HUDEP-2 (cell line): Measurements from ENCODE around the gene PPIP5K1.
A peak's percentile ranks its signal among the peaks of the same experiment; 100 is the strongest.

Source experiments
- DNase-seq, 76 experiments: peaks; one replicate each; lab custom pipeline; 2025; ENCODE audit not compliant: unreplicated experiment in 76 of 76; lab: John Stamatoyannopoulos, UW

Gene PPIP5K1

GRCh38 chr15:43492673-43493601 lies 97.1 kb downstream of the PPIP5K1 start, which contains the start of gene TP53BP1:
Gene TP53BP1 (minus strand): TSS chr15:43493156. CDS start chr15:43493043, 113 bp downstream.
- DNase-seq = peak in 74 of 76 experiments; percentile 22 to 93 (median 82)

DNA sequence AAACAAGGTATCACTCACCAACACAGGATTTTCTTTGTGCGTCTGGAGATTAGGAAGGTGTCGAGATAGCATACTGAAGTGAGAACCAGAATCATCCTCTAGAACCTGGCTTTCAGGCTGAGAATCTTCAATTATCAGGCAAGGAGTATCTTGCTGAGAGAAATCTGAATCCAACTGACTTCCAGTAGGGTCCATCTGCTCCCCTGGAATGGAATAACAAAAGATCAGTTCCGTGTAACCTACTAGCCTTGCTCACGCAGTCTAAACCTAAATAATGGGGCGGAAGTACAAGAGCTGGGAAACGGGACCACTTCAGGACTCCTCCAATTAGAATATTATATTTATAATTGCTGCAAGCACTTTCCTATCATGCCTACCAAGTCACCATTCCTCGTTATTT lies 97.7 kb downstream of the PPIP5K1 start:
- DNase-seq = no peak

DNA sequence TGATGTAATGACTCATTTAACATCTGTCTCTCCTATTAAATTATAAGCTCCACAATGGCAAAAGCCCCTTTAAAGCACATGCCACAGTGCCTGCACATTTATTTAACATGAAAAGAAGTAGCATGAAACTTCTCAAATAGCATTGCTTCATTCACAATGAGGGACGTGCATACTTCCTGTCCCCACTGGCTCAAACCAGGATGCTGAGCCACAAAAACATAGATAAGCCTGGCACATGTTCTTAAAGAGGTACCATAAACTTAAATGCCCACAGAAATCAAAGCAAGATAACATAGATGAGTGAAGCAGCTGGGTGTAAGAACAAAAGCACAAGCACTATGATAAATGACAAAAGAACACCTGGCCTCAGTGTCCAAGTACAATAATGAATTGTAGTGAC lies 100.8 kb downstream of the PPIP5K1 start:
- DNase-seq = peak in 1 of 76 experiments; percentile 5

- no peak for DNase-seq
These were observed 101.2 kb downstream of the PPIP5K1 start for GRCh38 chr15:43488790-43489189.

DNA sequence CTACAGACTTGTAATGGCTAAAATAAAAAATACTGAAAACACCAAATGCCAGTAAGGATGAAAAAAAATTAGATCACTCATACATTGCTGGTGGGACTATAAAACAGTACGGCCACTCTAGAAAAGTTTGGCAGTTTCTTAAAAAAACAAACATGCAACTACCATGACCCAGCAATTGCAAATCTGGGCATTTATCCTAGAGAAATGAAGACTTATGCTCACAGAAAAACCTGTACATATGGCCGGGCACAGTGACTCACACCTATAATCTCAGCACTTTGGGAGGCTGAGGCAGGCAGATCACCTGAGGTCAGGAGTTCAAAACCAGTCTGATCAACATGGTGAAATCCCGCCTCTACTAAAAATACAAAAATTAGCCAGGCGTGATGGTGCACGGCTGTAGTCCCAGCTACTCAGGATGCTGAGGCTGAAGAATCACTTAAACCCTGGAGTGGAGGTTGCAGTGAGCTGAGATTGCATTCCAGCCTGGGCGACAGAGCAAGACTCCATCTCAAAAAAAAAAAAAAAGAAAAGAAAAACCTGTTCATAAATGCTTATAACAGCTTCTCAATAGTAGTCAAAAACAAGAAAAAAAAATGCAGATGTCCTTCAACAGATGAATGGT lies 102.6 kb downstream of the PPIP5K1 start:
- no peak for DNase-seq

- no peak for DNase-seq
These were observed 105.6 kb downstream of the PPIP5K1 start for GRCh38 chr15:43484455-43484854.
